Renal cortex interstitium (tissue), 11 donors: ENCODE data around the gene ZNHIT2. TPM values are rescaled to one million over a fixed set of nuclear protein-coding genes. Genes with fewer than 3 reads are reported as not detected.

Experiments used
- DNase-seq, 11 donors: peaks; one replicate each; pipeline ENCODE4 v3.0.0-alpha.2; 2013; ENCODE audit warnings: low read depth in 9 of 11, low spot score in 4 of 11; ENCODE audit errors: extremely low read depth in 1 of 11
- polyA plus RNA-seq, 3 donors: library from polyadenylated mRNA; unstranded; fragments of 120-200 nt; gene quantifications; one replicate each; pipeline ENCODE4 v1.2.1, GENCODE V29; 2013; ENCODE audit not compliant: insufficient read length in 3 of 3

The ZNHIT2 gene
- polyA plus RNA-seq, 3 donors = 5.3 to 9.4 (median 9.1) TPM

DNA sequence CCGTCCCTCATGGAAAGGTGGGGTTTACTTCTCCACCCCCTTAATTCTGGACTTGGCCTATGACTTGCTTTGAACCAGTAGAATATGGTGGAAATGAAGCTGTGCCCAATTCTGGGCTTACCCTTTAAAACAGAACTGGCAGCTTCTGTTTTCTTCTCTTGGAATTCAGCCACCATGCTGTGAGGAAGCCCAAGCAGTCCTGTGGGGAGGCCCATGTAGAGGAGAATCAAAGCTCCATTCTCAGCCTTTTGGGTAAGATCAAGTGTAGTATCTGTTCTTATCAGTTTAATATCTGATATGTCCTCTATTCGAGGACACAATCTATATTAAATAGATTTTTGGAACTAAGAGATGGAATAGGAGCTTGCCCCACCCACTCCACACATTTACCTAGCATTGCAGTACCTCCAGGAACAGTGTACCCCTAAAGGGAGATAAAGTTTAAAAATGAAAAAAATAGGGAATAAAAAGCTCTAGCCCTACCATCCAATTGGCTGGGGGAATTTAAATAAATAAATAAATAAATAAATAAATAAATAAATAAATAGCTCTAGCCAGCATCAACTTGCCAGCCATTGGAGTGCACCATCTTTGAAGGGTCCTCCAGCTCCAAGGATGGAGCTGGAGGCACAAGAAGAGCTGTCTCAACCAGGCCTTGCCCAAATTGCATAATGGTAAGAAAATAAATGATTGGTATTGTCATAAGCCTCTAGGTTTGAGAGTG, 30.0 kb upstream of the ZNHIT2 start:
- DNase-seq = no peak

DNA sequence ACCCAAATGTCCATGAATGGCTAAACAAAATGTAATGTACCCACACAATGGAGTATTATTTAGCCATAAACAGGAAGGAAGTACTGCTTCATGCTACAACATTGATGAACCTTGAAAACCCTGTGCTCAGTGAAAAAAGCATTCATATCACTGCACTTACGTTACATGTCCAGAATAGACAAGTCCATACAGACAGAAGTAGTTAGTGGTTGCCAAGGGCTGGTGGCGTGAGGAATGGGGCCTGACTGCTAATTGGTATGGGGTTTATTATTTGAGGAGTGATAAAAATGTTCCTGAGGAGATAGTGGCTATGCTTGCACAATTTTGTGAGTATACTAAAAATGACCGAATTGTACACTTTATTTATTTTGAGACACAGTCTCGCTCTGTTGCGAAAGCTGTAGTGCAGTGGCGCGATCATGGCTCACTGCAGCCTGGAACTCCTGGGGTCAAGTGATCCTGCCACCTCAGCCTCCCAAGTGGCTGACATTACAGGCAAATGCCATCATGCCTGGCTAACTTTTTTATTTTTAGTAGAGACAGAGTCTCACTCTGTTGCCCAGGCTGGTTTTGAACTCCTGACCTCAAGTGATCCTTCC, 24.5 kb upstream of the ZNHIT2 start:
- DNase-seq = no peak

DNA sequence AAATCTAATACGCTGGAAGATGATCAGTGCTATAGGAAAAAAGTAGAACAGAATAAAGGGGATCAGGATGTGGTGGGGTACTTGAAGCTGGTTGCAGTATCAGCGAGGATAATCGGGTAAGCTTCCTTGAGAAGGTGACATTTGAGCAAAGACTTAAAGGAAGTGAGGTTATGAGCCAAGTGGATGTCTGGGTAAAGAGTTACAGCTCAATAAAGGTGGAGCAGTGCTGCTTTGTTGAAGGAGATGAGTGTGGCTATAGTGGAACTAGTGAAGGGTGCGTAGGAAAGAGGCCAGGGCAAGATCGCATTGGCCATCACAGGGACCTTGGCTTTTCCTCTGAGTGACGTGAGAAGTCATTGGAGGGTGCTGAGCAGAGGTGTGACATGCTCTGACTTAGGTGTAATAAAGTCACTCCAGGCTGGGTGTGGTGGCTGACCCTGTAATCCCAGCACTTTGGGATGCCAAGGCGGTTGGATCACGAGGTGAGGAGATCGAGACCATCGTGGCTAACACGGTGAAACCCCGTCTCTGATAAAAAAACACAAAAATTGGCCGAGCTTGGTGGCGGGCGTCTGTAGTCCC, 19.1 kb upstream of the ZNHIT2 start:
- DNase-seq = no peak

DNA sequence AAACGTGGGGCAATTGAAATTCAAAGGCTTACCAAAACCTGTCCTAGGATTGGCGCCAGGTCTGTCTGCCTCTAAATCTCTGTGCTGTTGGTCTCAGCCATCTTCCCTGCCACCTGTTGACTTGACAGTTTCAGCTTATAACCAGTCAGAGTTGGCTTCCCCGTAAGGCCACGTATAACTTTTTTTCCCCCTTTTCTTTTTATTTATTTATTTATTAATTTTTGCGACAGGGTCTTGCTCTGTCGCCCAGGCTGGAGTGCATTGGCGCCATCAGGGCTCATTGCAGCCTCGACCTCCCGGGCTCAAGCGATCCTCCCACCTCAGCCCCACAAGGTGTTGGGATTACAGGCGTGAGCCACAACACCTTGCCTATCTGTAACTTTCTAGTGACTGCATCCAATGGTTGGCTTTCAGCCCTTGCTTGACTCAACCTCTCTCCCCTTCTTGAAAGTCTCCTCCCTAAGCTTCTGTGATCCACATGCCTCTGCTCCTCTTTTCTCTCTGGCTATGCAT, 18.2 kb upstream of the ZNHIT2 start:
- DNase-seq = no peak

DNA sequence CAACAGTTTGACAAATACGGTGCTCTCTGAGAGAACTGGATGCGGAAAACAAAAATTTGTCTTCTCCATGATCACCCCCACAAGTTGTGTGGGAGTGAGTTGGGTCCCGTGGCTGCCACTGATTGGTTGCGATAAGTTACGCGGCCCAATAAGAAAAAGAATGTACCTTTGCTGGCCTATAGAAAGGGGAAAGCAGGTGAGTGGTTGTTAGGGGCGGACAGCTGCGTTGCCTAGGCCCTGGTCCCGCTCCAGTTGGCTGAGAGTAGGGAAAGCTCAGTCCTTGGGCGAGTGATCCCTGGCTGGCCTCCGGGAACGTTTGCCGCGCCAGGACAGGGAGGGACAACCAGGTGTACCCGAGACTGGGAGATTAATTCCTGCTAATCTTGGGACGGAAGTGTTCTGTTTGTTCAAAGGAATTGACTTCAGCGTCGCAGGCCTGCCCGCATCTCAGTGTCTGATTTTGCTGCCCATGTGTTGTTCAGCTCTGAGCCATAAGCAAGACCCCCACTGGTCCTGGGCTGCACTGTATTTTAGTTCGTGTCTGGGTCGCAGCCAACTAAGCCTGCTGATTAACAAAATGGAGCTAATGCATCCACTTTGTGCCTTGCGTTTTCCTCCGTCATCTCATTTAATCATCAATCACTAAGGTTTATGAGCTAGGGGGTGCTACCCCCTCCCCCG, 17.6 kb upstream of the ZNHIT2 start:
- DNase-seq = peak; percentile 82 to 96 (median 92)

DNA sequence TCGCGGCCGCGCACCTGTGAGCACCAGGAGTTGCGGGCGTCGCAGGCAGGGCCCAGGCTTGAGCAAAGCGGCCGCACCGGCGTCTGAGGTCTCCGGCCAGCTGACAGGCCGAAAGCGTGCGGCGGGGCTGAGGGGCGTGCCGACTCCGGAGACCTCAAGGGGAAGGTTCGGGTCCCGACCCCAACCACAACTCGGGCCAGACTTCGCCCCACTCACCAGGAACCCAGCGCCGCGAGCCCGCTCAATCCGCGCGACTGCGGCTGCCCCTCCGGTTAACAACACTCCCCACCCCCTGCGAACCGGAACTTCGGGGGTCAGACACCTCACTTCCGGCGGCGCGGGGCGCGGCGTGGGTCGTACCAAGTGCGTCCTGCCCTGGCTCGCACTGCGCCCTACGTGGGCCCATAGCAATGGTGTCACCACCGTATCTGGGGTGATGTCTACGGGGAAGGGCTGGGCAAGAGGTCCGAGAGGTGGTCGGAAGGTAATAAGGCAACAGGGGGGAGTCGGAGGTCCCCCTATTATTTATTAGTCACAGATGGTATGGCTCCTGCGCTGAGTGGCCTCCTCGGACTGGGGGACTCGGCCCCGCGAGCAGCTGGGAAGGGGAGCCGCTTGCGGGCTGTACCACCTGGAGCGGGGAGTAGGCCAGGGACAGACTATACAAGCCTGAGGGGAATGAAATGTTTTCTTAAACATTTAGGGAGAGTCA, 16.9 kb upstream of the ZNHIT2 start, which contains the start of gene SYVN1:
SYVN1 (minus strand) TSS at position 280 of the 712 bp plus-strand sequence. CDS start 918 bp downstream, outside the sequence.
- DNase-seq = peak in 10 of 11 donors; percentile 72 to 91 (median 82)

DNA sequence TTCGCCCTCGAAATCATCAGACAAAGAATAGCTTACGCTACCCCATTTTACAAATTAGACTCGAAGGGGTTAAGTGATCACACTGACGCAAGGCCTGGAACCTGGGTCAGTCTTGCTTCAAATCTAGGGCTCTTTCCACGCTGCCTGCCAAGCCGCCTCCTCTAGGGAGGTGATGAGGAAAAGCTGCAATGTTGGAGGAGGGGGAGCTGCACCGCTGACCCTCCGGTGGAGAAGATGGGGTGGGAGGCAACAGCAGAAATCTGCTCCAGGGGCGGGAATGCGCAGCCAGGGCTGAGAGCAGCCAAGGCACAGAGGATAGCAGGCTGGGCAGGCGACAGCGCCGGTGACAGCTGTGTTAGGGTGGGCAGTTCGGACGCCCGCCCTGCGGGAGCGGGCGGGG, 16.2 kb upstream of the ZNHIT2 start:
- no peak for DNase-seq

DNA sequence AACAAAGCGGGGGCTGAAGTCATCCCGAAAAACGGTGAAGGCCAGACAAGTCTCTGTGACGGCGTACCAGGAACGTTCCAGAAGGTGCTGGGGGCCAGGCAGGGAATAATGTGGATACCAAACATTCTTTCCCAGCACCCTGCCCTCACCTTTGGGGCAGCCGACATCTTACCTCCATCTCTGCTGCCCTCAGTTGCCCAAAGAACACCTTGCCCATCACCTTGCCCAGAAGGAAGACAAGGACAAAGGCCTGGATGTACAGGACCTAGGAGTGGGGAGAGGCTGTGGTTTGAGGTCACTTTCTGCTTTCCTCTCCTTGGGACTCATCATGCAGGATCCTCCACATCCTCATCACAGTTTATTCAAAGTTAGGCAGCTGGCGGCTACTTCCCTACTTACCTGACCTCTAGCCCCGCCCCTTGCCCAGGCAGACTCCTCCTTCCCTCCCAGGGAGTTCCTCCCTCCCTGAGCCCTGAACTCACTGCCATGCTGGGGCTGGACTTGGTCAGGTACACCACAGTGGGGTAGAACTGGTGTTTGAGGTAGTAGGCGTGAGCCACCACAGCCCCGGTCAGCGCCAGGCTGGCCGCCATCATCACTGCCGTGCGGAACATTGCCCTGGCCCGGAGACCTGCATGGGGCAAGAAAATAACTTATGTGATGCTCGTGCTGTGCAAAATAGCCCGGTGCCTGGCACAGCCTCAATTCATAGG, 15.6 kb upstream of the ZNHIT2 start:
- DNase-seq = no peak

DNA sequence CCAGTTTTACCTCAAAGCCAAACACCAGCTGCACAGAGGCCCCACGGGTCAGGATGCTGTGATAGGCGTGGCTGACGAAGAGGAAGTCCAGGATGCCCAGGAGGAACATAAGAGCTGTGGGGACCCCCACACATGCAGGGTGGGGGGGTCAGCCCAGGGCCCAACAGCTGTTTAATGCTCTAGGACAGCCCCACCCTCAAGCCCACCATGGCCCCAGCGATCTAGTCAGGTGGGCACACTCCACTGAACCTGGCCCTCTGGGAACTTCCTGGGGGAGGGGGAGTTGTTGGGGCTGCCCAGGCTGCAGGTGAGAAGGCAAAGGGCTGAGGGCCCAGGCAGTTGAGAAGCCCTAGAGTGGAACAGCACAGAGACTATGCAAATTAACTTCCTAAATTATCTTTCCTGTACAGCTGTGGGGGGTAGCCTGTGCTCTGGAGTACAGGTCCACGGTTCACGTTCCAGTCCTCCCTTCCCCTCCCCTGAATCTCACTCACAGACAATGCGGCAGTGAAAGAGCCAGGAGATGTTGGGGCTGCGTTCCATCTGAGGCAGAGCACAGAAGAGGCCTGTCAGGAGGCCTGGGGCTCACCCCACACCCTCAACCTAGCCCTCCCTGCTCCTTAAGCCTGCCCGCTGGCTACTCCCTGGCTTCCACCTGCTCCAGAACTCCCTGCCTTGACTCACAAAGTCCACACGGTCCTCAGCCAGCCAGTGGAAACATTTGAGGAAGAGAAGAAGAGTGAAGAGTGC, 14.9 kb upstream of the ZNHIT2 start:
- DNase-seq = no peak

DNA sequence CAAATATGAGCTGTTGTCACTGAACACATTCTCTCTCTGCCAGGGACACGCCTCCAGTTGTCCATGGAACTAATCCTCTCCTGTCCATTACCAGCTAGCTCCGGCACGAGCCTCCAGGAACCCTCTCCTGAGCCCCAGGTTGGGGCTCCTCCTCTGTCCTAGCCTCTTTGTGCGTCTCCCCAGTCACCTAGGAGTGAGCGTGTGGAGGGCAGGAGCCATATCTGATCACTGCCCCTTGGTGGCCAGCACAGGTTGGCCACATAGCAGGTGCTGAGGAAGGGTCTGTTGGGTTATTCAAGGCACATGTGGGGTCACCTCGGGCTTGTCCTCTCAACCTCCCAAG, 14.4 kb upstream of the ZNHIT2 start:
- no peak for DNase-seq

DNA sequence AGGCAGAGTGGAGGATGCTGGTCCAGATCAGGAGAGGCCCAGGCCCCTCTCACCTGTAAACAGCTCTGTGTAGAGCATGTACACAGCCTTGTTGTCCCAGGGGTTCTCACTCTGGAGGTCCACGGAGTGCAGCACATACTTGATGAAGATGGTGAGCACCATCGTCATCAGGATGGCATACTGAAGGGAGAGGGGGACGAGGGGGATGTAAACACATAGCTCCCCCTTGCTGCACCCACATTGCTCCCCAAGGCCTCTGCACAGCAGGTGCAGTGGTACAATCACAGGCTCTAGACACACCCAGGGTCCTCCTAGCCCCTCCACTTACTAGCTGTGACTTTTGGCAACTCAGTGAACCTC, 13.9 kb upstream of the ZNHIT2 start:
- no peak for DNase-seq

DNA sequence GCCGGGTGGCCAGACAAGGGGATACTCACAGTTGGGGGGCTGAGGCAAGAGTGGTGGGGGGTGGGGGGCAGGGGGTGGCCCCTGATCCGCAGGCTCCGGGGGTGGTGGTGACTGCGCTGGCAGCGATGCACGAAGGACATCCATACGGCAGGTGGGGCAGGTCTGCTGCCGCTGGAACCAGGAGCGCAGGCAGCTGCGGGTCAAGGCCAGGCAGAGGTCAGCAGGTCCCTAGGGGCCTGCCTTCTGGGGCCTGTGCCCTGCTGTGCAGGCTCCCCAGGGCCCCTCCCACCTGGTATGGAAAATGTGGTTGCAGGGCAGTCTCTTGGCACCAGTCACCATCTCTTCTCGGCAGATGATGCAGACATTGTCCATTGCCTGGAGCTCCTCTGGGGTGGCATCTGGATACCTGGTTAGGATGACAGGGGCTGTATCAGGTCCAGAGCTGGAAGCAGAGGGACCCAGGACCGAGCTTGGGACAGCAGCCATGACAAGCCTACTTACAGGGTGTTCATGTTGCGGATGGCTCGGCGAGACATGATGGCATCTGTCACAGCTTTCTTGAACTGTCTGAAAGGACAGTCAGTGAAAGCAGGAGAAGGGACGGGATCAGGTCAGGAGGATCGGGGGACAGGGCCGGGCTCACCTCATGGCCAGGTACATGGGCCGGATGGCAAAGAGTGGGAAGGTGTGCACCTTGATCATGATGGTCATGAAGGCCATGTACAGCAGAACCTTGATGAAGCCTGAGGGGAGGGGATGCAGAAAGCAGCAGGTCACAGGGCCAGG, 13.3 kb upstream of the ZNHIT2 start:
- no peak for DNase-seq

DNA sequence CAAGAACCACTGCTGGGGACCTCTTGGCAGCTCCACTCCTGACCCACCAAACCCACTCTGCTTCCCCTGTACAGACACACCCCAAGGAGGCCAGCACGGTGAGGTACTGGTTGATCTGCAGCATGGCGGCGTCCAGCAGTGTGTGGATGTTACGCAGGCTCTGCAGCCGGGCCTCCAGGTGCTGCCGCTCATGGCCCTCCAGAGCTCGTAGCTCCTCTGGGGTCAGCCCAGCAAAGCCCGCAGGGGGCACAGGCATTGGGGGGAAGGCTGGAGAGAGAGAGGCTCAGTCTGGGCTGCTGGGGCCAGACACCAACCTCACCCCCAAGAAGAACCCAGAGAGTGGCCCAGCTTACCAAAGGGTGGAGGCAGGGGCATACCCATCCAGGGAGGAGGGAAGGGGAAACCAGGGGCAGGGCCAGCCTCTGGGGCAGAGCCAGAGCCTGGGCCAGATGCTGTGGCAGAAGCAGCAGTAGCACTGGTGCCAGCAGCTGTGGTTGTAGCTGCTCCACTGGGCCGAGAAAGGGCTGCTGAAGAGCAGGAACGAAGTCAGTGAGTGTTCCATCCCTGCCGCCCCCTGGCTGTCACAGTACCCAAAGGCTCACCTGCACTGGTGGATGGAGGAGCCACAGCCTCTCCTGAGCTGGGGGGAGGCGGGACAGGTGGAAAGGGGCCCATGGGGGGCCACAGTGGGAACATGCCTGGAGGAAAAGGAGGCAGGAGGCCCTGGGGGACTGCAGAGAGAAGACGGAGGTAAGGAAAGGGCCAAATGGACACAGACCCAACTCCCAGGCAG, 12.3 kb upstream of the ZNHIT2 start:
- no peak for DNase-seq

DNA sequence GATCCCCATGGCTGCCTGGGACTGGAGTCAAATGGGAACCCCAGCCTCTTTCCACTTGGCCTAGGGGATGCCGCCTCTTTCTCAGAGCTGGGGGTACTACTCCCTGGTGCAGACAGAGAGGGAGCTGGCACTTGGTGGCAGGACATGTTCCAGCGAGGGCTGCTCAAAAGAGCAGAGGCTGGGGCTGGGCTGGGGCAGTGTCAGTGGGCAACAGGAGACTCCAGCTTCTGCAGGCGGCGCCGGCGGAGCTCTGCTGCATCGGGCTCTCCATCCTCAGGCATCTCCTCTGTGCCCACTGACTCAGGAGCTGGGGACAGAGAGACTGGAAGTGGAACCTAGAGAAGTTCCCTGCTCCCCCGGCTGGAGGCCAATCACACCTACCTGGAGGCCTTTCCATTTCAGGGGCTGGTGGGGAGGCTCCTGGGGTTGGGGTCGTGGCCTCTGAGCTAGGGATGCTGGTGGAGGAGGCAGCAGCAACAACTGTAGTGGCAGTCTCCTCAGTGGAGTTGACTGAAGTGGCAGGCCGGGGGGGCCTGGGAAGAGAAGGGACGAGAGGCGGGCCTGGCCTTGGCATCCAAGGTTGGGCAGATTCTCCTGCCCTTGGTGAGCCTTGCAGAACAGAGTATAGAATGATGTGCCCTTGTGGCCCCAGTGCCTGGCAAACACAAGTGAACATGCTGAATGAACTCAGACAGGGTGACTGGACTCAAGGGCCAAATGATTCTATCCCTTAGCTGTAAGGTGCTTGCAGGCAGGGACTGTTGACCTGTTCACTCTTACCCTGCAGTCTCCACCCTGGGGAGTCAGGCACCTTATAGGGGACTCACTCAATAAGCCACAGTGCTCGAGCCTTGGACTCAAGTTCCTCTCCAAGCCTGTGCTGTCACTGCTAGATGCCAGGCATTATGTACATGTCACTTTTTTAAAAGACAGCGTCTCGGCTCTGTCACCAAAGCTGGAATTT, 11.0 kb upstream of the ZNHIT2 start:
- DNase-seq = no peak

DNA sequence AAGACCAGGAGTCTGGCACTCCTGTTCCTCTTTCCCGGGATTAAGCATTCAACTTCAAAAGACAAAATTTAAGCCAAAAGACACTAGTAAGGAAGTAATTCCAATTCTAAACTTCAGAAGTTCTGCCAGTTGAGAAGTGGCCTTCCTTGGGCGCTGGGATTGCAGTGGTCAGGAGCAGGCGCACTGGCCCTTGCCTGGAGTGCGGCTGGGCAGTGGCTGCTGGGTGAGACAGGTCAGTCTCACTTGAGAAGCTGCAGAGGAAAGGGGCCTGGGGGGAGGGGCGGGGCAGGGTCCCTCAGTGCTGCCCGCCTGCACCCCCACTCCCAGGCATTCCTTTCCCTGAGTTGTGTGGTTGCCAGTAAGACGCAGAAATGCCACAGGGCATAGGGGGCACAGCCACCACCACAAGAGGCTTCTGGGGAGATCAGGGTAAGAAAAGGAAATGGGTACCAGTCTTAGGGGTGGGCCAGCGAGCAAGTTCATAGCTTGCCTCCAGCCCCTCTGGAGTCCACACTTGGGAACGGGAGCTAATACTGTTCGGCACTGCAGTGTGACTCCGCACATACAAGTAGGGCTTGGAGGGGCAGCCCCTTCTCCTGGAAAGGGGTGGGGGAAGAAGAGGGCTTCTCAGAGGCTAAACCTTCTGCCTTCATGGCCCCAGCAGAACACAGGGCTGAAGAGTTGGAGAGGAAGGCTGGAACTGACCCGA, 10.1 kb upstream of the ZNHIT2 start:
- no peak for DNase-seq
